ENCODE measurements around the gene MISFA.
A peak's percentile ranks its signal among the peaks of the same experiment; 100 is the strongest.
"Not testable (repeated sequence)": the region's sequence is repeated elsewhere in the genome, so short reads cannot be mapped to it uniquely, and the experiment has no call there.

The MISFA gene

DNA sequence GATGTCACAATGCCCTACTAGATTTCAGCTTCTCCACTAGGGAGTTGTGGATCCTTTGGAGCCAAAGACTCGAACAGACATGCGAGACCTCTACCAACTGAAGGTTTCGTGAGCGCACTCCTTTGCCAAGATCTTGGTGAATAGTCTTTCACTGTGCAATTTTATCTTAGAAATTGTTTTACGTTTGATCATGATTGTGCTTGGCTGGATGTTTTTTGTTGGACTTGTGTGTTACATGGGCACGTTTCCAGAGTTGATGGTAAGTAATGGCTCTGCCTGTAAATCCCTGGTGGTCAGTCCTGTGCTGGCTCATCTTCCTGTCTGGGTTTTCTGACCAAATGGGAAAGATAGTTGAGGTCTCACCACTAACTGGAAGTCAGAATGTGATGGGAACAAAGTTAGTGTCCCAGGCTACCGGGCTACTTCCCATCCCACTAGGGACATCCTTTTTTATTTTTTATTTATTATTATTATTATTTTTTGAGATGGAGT is at the start of gene MISFA:
Gene MISFA, plus strand, starts transcription at position 51 of the 492 bp plus-strand sequence. Its CDS starts 140 bp downstream, at position 191.
- DNase-seq = no peak

- no peak for DNase-seq
Measured at GRCh38 chr11:18563090-18563730, 36.4 kb upstream of the MISFA start.

GRCh38 chr11:18564149-18564548 is 35.4 kb upstream of the MISFA start:
- DNase-seq = no peak

DNA sequence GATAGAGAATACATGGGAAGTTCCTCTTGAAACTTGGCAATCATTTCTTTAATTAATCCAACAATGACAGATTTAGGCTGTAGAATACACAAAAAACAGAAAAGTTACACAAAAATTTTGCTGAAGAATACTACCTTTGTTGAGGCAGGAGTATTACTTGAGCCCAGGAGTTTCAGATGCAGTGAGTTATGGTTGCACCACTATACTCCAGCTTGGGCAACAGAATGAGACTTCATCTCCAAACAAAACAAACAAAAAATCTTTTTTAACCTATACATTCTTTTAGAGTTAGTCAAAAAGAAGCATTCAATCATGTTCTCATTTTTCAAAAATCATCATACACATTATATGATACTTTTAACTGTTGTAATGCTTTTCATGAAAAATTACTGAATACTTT is 33.2 kb upstream of the MISFA start:
- no peak for DNase-seq

GRCh38 chr11:18567081-18567480 is 32.5 kb upstream of the MISFA start:
- DNase-seq = no peak

GRCh38 chr11:18575361-18575760 is 24.2 kb upstream of the MISFA start:
- DNase-seq = no peak

- DNase-seq = no peak
Measured at GRCh38 chr11:18578975-18579598, 20.5 kb upstream of the MISFA start.

DNA sequence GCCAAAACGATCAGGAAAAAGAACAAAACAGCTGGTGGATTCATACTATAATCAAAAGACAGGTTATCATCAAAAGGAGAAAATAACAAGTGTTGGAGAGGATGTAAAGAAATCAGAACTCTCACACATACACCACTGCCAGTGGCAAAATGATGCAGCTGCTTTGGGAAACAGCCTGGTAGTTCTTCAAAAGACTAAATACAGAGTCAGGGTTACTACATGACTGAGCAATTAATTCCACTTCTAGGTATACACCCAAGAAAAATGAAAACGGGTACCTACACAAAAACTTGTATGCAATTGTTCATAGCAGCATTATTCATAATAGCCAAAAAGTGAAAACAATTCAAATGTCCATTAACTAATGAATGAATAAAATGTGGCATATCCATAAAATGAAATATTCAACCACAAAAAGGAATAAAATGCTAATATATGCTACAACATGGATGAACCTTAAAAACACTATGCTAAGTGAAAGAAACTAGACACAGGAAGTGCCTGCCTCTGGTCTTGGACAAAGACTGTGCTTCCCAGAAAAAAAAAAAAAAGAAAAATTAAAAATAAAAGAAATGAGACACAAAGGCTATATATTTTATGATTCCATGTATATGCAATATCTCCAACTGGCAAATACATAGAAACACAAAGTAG is 19.3 kb upstream of the MISFA start:
- no peak for DNase-seq

- DNase-seq = no peak
Measured at GRCh38 chr11:18581825-18582224, 17.8 kb upstream of the MISFA start.

DNA sequence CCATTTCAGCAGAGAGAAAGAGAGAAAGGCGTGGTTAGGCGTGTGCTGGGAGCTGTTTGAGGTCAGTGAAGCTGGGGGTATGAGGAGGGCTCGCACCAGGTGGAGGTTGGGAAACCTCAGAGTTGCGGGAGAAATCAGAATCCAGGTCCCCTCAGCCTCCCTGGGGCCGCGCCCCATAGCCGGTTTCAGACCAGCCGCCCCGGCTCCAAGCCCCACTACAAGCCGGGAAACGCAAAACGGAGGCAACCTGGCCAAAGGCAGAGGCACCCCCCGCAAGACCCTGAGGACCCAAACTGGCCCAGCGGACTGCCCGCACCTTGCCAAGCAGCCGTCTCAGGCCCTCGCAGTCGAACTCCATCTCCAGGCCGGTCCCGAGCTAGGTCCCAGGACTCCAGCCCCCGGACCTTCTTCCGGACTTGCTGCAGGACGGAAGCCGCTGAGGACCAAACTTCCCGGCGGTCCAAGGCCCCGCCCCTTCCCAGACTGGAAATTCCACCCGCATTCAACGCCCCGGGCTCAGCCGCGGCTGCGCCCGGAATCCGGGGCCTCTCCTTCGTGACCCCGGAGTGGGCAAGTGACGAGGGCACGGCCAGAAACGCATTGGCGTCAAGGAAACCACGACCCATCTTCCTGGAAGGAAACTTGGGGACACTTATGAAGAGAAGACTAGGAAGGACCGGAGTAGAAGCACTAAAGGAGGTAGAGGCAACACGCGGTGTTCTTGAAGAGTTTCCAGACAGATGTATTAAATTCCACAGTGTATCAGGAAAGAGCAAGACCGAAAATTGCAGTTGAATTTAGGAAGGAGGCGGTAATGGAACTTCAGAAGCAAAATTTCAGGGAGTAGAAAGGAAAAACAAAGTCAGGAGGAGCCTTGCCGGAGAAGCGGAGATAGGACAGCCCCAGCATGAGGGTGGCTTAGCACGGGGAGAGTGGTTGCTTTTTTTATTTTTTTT is 11.0 kb upstream of the MISFA start, which contains the start of gene UEVLD:
Gene UEVLD, minus strand, starts transcription at position 438 of the 956 bp plus-strand sequence. Its CDS starts 80 bp downstream, at position 358.
- DNase-seq = peak in 55 of 56 donors; percentile 49 to 91 (median 81)

GRCh38 chr11:18590571-18590970 is 9.0 kb upstream of the MISFA start:
- peak in 1 of 56 donors; percentile 6 for DNase-seq

GRCh38 chr11:18594088-18594487 is 5.5 kb upstream of the MISFA start:
- DNase-seq = not testable (repeated sequence)

- DNase-seq = no peak
Measured at GRCh38 chr11:18594999-18595749, 4.4 kb upstream of the MISFA start.

- DNase-seq = no peak
Measured at GRCh38 chr11:18600915-18601569, 1.5 kb downstream of the MISFA start.

DNA sequence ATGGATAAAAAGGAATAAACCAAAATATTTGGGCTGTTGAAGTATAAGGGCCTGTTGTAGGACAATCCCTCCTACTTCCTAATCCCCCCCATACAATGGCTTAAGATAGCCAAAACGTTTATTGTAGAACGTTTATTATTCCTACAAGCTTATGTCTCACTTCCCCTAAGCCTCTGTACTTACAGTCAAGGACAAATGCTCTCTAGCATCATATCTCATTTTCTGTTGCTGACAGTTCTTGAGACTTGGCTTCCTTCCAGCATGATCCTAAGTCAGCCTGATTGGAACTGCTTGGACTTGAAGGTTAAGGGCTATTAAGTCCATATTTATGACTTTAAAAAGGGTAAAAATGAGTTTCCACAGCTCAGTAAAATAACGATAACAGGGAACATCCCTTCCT is 8.8 kb downstream of the MISFA start:
- no peak for DNase-seq

DNA sequence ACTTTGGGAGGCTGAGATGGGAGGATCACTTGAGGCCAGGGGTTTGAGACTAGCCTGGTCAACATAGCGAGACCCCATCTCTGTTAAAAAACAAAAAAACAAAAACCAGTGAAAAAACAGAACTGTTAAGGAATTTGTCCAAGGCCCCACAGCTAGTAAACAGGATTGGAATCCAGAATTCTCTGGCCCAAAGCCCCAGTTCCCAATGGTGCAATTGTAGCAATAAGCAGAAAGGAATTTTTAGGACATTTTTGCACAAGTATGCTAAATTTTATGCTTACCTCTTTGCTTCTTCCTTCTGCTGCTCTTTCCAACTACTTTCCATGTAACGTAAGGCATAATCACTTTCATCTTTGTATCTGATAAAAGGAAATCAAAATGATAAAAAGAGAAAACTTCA is 11.6 kb downstream of the MISFA start:
- DNase-seq = no peak

DNA sequence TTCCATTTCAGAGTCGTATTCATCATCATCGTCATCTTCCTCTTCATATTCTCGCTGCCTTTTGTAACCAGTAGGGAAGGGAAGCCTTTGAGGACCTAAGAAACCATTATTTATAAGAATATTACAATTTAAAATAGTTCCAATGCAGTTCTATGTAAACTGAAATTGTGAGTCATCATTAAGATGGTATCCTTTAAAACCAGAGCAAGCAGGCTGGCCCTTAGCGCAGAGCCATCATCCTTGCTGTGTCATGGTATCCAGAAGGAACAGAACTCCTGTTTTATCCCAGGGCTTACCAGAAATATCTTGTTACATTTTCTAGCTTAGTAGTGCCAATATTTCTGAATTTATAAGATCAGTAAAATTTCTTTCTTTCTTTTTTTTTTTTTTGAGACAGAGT is 12.8 kb downstream of the MISFA start:
- no peak for DNase-seq

DNA sequence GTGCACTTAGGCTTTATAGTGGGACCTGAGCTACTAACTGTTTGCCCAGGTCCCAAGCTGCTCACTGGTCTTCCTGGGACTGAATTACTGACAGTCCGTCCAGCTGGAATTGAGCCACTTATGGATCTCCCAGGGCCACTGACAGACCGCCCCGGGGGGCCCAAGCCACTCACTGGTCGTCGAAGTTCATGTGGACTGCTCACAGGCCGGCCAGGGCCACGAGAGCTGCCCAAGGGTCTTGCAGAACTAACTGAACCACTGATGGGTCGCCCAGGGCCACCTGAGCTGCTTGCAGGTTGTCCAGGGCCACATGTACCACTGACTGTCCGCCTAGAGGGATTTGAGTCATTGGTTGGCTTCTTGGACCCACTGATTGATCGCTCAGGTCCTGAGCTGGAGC is 15.1 kb downstream of the MISFA start:
- no peak for DNase-seq

- DNase-seq = no peak
Measured at GRCh38 chr11:18615628-18616392, 16.2 kb downstream of the MISFA start.
